ENCODE measurements around the gene SORCS3.

Gene SORCS3

GRCh38 chr10:104923501-104923900, 282.4 kb downstream of the SORCS3 start:
- FAIRE-seq = no peak

DNA sequence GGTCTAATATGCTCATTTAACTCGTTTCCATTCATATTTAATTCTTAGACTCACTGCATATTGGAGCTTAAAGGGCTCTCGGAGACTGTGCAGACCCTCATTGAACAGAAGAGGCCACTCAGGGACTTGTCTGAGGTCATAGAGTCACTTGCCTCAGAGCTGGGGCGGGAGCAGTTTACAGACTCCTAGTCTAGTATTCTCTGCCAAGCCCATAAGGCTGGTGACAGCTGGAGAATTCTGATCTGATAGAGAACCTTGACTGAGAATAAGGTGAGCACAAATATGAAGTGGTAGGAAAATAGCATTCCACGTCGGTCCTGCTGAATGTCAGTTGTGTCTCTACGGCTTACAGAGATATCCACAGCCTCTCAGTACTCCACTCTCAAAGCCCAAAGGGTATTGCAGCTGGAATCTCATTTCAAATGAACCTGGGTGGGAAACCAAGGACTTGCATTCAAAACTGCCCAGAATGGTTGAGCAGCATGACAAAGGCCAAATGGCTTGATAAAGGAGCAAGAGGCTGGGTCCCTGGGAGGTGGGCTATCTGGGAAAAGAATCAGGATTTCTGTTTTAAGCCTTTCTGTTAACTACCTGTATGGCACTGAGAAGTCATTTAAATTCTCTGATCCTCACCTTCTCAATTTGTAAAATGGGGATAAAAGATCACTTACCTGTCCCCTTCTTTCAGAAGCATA, 283.2 kb downstream of the SORCS3 start:
- no peak for FAIRE-seq

- peak; percentile 21 for FAIRE-seq
These were observed 284.3 kb downstream of the SORCS3 start for GRCh38 chr10:104925232-104925851.

DNA sequence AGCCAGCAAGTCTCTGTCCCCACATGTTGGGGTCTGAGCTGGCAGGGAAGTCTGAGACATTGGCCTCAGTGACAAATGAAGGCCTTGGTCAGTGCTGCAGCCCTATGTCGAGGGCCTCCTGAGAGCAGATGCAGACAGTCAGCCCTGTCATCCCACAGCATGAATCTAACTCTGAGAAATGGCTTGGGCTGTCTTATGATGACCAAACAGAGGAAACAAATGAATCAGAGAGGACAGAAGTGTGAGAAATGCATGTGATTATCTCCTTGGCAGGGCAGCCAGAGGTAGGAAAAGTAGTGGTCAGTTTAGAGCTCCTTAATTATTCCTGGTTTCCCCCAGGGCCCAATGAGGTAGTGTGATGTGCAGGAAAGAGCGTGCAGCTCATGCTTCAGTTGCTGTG, 287.6 kb downstream of the SORCS3 start:
- FAIRE-seq = no peak

- FAIRE-seq = no peak
These were observed 290.6 kb downstream of the SORCS3 start for GRCh38 chr10:104931612-104932134.

- FAIRE-seq = no peak
These were observed 294.6 kb downstream of the SORCS3 start for GRCh38 chr10:104935656-104936055.

DNA sequence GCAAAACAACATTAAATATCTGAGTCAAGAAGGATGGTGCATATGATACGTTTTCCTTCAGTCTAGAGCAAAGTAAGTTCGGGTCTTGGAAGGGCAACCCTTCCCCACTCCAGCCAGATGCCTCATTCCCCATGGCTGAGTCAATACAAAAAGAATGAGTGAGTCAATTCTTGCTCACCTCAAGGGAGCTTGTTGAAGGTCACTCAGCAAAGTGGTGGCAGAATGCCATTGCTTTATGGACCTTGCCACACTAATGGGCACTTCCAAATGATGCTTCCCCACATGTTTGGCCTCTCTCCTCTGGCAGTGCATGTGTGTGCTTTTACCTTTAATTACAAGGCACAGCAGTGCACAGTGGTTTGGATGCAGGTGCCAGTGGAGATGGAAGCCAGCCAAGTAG, 296.5 kb downstream of the SORCS3 start:
- no peak for FAIRE-seq

DNA sequence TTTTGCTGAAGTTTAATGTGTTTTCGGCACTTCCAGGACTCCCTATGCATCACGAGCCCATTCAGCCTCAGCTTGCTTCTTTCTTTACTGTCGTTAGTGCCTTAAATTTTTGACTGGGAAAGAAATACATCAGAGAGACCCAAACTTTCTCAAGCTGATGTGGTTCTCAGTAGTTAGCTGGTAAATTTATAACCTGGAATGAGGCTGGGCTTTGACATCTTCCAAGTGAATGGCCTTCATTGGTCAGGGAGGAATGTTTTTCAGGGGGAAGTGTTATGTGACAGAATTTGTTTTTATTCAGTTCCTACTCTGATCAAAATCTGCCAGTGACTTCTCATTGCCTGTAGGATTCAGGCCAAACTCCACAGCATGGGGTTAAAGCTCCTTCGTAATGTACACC, 296.9 kb downstream of the SORCS3 start:
- FAIRE-seq = no peak

DNA sequence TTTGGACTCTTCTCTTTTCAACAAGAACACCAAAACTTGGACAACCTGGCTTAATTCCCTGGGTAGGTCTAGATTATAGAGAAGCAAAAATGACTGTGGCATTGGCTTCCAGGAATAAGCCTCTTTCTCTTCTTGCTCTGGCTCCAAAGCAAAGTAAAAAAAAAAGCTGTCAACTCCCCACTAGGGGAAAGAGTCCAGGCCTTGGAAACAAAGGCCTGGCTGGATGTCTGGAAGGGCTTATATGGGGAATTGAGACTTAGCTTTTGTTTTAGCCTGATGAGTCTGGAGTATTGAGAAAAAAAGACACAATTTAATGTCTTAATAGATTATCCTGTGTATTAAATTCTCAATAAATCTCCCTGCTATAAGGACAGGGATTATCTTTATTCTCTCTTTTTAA, 300.6 kb downstream of the SORCS3 start:
- no peak for FAIRE-seq

GRCh38 chr10:104947314-104947713, 306.2 kb downstream of the SORCS3 start:
- FAIRE-seq = no peak

GRCh38 chr10:104957178-104957841, 316.2 kb downstream of the SORCS3 start:
- no peak for FAIRE-seq

- FAIRE-seq = no peak
These were observed 325.6 kb downstream of the SORCS3 start for GRCh38 chr10:104966563-104967297.

- FAIRE-seq = no peak
These were observed 339.3 kb downstream of the SORCS3 start for GRCh38 chr10:104980368-104980767.

DNA sequence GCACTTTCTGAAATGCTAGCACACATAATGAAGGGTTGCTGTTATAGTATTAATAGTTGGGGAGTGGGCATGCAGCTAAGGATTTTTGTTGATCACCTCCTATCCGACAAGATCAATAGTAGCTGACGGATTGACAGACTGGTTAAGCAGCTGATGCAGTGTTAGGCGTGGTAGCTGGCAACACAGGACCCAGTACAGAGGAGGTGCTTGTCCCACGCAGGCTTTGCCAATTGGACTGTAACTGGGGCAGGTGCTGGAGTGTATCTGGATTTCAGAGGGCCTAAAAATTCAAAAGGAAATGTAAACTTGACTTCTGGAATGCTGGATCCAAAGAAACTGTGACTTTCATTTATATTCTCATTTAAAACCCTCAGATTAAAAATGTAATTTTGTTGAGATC, 340.9 kb downstream of the SORCS3 start:
- FAIRE-seq = no peak

- no peak for FAIRE-seq
These were observed 347.6 kb downstream of the SORCS3 start for GRCh38 chr10:104988686-104989085.

DNA sequence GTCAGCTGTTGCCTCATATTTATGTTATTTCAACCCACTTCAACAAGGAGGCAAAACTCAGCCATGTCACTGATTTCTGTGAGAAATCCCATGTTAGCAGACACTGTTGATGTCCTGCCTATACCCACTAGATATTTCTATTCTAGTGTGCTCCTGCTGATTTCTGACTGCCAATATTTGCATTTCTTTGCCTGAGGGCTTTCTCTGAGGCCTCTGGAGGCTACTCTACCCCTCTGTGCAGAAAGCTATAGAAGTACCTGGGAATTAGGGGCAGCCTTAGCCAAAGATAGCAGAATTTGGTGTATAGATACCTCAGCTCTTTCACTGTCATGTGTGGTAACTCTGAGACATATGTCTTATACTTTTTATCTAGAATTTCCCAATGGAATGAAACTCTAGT, 348.8 kb downstream of the SORCS3 start:
- FAIRE-seq = no peak

GRCh38 chr10:104993085-104993484, 352.0 kb downstream of the SORCS3 start:
- no peak for FAIRE-seq

GRCh38 chr10:105001269-105001668, 360.2 kb downstream of the SORCS3 start:
- FAIRE-seq = no peak

GRCh38 chr10:105010411-105011121, 369.5 kb downstream of the SORCS3 start:
- no peak for FAIRE-seq

GRCh38 chr10:105017116-105017515, 376.0 kb downstream of the SORCS3 start:
- FAIRE-seq = no peak

GRCh38 chr10:105017691-105018090, 376.6 kb downstream of the SORCS3 start:
- FAIRE-seq = no peak

Data from G401.6 (cell line).